PFSK-1 (cell line): ENCODE results near the gene LTF.

Source experiments
- FOXP2 ChIP-seq: optimal IDR thresholded peaks from 2 replicates; pipeline ENCODE3; 2011; ENCODE audit warnings: borderline replicate concordance, control low read depth, inconsistent platforms; ENCODE audit not compliant: insufficient read depth; ENCODE audit errors: extremely low read length, extremely low read depth
- POLR2AphosphoS5 ChIP-seq: IDR thresholded peaks from 2 replicates; pipeline ENCODE4 v1.6.1; 2012; ENCODE audit warnings: low read depth, mild to moderate bottlenecking, control low read depth, low read length, moderate library complexity
- SIN3A ChIP-seq: IDR thresholded peaks from 2 replicates; pipeline ENCODE4 v1.6.1; 2012; ENCODE audit warnings: mild to moderate bottlenecking, low read length, moderate library complexity, borderline replicate concordance; ENCODE audit not compliant: insufficient read depth
- TAF1 ChIP-seq: IDR thresholded peaks from 2 replicates; pipeline ENCODE4 v1.6.1; 2012; ENCODE audit warnings: low read length, control low read depth, borderline replicate concordance; ENCODE audit not compliant: insufficient read depth
- TF ChIP-seq, protein P1 (sequence below), 2 experiments: IDR thresholded peaks; 2 replicates each; pipeline versions ENCODE4 v1.6.1 to v1.8.0; 2011 to 2012; ENCODE audit warnings: low read depth in 2 of 2, low read length in 2 of 2, control low read depth in 1 of 2, inconsistent platforms in 1 of 2, mild to moderate bottlenecking in 1 of 2, moderate library complexity in 1 of 2; ENCODE audit not compliant: insufficient read depth in 1 of 2

The LTF gene

GRCh38 chr3:46489381-46489780 is 24.7 kb upstream of the LTF start:
- TF ChIP-seq POLR2AphosphoS5 (no peak), FOXP2 (no peak), TAF1 (no peak), SIN3A (no peak)
- TF ChIP-seq, protein P1, sequence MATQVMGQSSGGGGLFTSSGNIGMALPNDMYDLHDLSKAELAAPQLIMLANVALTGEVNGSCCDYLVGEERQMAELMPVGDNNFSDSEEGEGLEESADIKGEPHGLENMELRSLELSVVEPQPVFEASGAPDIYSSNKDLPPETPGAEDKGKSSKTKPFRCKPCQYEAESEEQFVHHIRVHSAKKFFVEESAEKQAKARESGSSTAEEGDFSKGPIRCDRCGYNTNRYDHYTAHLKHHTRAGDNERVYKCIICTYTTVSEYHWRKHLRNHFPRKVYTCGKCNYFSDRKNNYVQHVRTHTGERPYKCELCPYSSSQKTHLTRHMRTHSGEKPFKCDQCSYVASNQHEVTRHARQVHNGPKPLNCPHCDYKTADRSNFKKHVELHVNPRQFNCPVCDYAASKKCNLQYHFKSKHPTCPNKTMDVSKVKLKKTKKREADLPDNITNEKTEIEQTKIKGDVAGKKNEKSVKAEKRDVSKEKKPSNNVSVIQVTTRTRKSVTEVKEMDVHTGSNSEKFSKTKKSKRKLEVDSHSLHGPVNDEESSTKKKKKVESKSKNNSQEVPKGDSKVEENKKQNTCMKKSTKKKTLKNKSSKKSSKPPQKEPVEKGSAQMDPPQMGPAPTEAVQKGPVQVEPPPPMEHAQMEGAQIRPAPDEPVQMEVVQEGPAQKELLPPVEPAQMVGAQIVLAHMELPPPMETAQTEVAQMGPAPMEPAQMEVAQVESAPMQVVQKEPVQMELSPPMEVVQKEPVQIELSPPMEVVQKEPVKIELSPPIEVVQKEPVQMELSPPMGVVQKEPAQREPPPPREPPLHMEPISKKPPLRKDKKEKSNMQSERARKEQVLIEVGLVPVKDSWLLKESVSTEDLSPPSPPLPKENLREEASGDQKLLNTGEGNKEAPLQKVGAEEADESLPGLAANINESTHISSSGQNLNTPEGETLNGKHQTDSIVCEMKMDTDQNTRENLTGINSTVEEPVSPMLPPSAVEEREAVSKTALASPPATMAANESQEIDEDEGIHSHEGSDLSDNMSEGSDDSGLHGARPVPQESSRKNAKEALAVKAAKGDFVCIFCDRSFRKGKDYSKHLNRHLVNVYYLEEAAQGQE (IDR thresholded peaks at IDR 0.05; ENCODE audit: insufficient read depth in 1 of 2, low read depth in 2 of 2, low read length in 2 of 2) = no peak

- TF ChIP-seq, protein P1 (IDR thresholded peaks at IDR 0.05; ENCODE audit: insufficient read depth in 1 of 2, low read depth in 2 of 2, low read length in 2 of 2) = no peak
- TF ChIP-seq FOXP2 = peak; percentile 44
Observed at GRCh38 chr3:46488735-46489361, 24.1 kb upstream of the LTF start.

GRCh38 chr3:46485779-46486175 is 21.1 kb upstream of the LTF start:
- TF ChIP-seq POLR2AphosphoS5 (no peak), SIN3A (no peak), TAF1 (no peak), FOXP2 (no peak)
- TF ChIP-seq, protein P1 (IDR thresholded peaks at IDR 0.05; ENCODE audit: insufficient read depth in 1 of 2, low read depth in 2 of 2, low read length in 2 of 2) = no peak

DNA sequence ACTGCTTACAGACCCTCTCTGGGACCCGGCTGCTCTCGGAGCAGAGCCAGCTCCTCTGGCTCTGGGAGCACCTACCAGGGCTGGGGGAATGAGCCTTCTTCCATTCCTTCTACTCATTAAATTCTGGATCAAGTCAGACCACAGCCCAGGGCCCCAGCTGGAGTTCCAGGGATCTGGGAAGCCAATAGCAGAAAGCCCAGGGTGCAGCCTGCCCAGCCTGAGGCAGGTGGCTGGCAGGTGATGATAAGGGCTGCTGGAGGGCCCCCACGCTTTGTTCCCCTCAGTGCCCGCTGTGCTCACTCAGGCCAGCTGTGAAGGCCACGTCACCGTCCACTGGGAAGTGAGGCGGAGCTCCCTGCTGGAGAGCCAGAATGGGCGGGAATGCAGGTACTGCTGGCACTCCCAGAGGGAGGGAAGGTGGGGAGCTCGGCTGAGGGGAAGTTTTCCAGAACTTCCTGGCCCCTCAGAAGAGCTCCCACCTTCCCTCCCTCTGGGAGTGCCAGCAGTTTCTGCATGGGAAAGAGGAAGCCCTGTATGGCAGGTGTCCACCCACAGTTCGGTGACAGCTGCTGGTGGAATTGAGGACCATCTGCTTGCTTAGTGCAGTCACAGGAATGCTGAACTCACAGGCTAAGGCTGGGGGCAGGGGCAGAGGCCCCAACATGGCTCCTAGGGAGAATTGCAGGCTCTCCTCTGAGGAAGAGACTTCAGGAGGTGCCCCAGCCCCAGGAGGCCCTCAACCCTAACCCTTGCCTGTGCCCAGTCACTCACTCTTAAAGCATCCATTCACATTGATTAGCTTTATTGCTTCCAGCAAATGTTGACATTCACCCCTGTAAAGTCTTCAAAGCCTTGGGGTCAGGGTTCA is 20.4 kb upstream of the LTF start:
- TF ChIP-seq FOXP2 = no peak
- TF ChIP-seq, protein P1 (IDR thresholded peaks at IDR 0.05; ENCODE audit: insufficient read depth in 1 of 2, low read depth in 2 of 2, low read length in 2 of 2) = no peak
- TF ChIP-seq TAF1 = no peak
- TF ChIP-seq SIN3A = no peak
- no peak for TF ChIP-seq POLR2AphosphoS5

DNA sequence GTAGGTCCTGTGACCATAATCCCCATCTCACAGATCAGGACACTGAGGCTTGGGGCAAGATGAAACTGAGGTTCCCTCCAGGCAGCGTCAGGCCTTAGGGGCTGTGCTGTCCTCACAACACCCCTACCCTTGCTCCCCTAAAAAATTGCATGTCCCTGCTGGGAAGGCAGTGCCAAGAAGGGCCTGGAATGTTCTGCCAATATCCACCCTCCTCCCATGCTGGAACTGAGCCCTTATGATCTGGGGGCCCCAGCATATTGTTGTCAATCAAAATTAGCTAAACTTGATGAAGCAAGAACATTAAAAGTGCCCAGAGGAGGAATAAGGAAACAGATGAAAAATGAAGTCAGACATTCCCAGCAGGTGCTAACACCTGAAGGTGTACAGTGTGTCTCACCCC is 19.7 kb upstream of the LTF start:
- TF ChIP-seq, protein P1 (IDR thresholded peaks at IDR 0.05; ENCODE audit: insufficient read depth in 1 of 2, low read depth in 2 of 2, low read length in 2 of 2) = no peak
- TF ChIP-seq SIN3A (no peak), TAF1 (no peak), POLR2AphosphoS5 (no peak), FOXP2 (no peak)
